HEK293T (cell line): Measurements from ENCODE around the gene APBA1.

Experiments
- ARNT ChIP-seq: fragments of 450-650 bp; IDR thresholded peaks from 2 replicates; pipeline ENCODE4 v1.6.1; 2017; ENCODE audit warnings: mild to moderate bottlenecking
- BHLHE40 ChIP-seq: fragments of 450-650 bp; IDR thresholded peaks from 2 replicates; pipeline ENCODE4 v1.6.1; 2016; ENCODE audit warnings: mild to moderate bottlenecking, moderate library complexity, borderline replicate concordance
- FOXA1 ChIP-seq: fragments of 450-650 bp; IDR thresholded peaks from 2 replicates; pipeline ENCODE4 v1.6.1; 2016; ENCODE audit warnings: mild to moderate bottlenecking
- FOXK2 ChIP-seq: fragments of 450-650 bp; IDR thresholded peaks from 2 replicates; pipeline ENCODE4 v1.6.1; 2016; ENCODE audit warnings: mild to moderate bottlenecking
- FOXM1 ChIP-seq: fragments of 450-650 bp; IDR thresholded peaks from 2 replicates; pipeline ENCODE4 v1.6.1; 2017; ENCODE audit warnings: mild to moderate bottlenecking, borderline replicate concordance
- HDGF ChIP-seq: fragments of 450-650 bp; IDR thresholded peaks from 2 replicates; pipeline ENCODE4 v1.6.1; 2017; ENCODE audit warnings: antibody characterized with exemption, borderline replicate concordance
- L3MBTL2 ChIP-seq: fragments of 450-650 bp; conservative IDR thresholded peaks from 2 replicates; pipeline ENCODE4 v1.6.1; 2016; ENCODE audit warnings: mild to moderate bottlenecking
- NFRKB ChIP-seq: fragments of 450-650 bp; IDR thresholded peaks from 2 replicates; pipeline ENCODE4 v1.6.1; 2016; ENCODE audit warnings: mild to moderate bottlenecking, moderate library complexity
- PKNOX1 ChIP-seq: fragments of 450-650 bp; IDR thresholded peaks from 2 replicates; pipeline ENCODE4 v1.6.1; 2016
- SP1 ChIP-seq: fragments of 450-650 bp; IDR thresholded peaks from 2 replicates; pipeline ENCODE4 v1.6.1; 2017
- SUZ12 ChIP-seq: fragments of 450-650 bp; IDR thresholded peaks from 2 replicates; pipeline ENCODE4 v1.6.1; 2016; ENCODE audit warnings: mild to moderate bottlenecking
- TARDBP ChIP-seq: fragments of 450-650 bp; IDR thresholded peaks from 2 replicates; pipeline ENCODE4 v1.6.1; 2016
- ZNF384 ChIP-seq: fragments of 450-650 bp; IDR thresholded peaks from 2 replicates; pipeline ENCODE4 v1.6.1; 2016

- TF ChIP-seq SP1 (no peak), ARNT (no peak), HDGF (no peak), ZNF384 (no peak), NFRKB (no peak), BHLHE40 (no peak), FOXM1 (no peak), FOXK2 (no peak), L3MBTL2 (no peak), SUZ12 (no peak), TARDBP (no peak), FOXA1 (no peak), PKNOX1 (no peak)
These were observed 275.4 kb downstream of the APBA1 start for GRCh38 chr9:69396759-69397158.
